ENCODE data around the gene MTG1.

MTG1 gene

GRCh38 chr10:133359554-133359971 lies 34.4 kb upstream of the MTG1 start:
- TF ChIP-seq CTCF (conservative IDR thresholded peaks at IDR 0.05; ENCODE audit: low read length): no peak
- no peak for DNase-seq (ENCODE audit: low read depth)
- no peak overlapping the region for H3K4me3 ChIP-seq (ENCODE audit: low read length)

GRCh38 chr10:133359972-133360610 lies 33.9 kb upstream of the MTG1 start:
- DNase-seq (ENCODE audit: low read depth): no peak
- no peak for TF ChIP-seq CTCF (conservative IDR thresholded peaks at IDR 0.05; ENCODE audit: low read length)
- no peak overlapping the region for H3K4me3 ChIP-seq (ENCODE audit: low read length)

- no peak for TF ChIP-seq CTCF (conservative IDR thresholded peaks at IDR 0.05; ENCODE audit: low read length)
- no peak overlapping the region for H3K4me3 ChIP-seq (ENCODE audit: low read length)
- no peak for DNase-seq (ENCODE audit: low read depth)
These were observed 32.7 kb upstream of the MTG1 start for GRCh38 chr10:133361227-133361626.

- no peak overlapping the region for H3K4me3 ChIP-seq (ENCODE audit: low read length)
- no peak for TF ChIP-seq CTCF (conservative IDR thresholded peaks at IDR 0.05; ENCODE audit: low read length)
- no peak for DNase-seq (ENCODE audit: low read depth)
These were observed 32.0 kb upstream of the MTG1 start for GRCh38 chr10:133361773-133362441.

- H3K4me3 ChIP-seq (ENCODE audit: low read length): no peak overlapping the region
- DNase-seq (ENCODE audit: low read depth): no peak
- no peak for TF ChIP-seq CTCF (conservative IDR thresholded peaks at IDR 0.05; ENCODE audit: low read length)
These were observed 31.1 kb upstream of the MTG1 start for GRCh38 chr10:133362846-133363245.

GRCh38 chr10:133364645-133365431 lies 29.1 kb upstream of the MTG1 start:
- H3K4me3 ChIP-seq (ENCODE audit: low read length): no peak overlapping the region
- no peak for TF ChIP-seq CTCF (conservative IDR thresholded peaks at IDR 0.05; ENCODE audit: low read length)
- no peak for DNase-seq (ENCODE audit: low read depth)
